ENCODE data around the gene HK2.

The HK2 gene

GRCh38 chr2:74937221-74937880 is 103.4 kb downstream of the HK2 start:
- no peak for DNase-seq (ENCODE audit: low read depth)

- no peak for DNase-seq (ENCODE audit: low read depth)
These were observed 104.3 kb downstream of the HK2 start for GRCh38 chr2:74938264-74938663.

GRCh38 chr2:74939919-74940812 is 106.2 kb downstream of the HK2 start:
- DNase-seq (ENCODE audit: low read depth) = no peak

- no peak for DNase-seq (ENCODE audit: low read depth)
These were observed 107.4 kb downstream of the HK2 start for GRCh38 chr2:74941284-74941683.

- no peak for DNase-seq (ENCODE audit: low read depth)
These were observed 108.3 kb downstream of the HK2 start for GRCh38 chr2:74942263-74942662.

All from stimulated activated CD8-positive, alpha-beta memory T cell treated with anti-CD3 and anti-CD28 coated beads, Interleukin-15, amount 100 ng/mL, for 1 hour (primary cell).